Measurements from ENCODE around the gene HSF2.
"Not testable (repeated sequence)": the region's sequence is repeated elsewhere in the genome, so short reads cannot be mapped to it uniquely, and the experiment has no call there.

Gene HSF2

GRCh38 chr6:122455116-122455515, 55.7 kb downstream of the HSF2 start:
- DNase-seq = not testable (repeated sequence)

GRCh38 chr6:122458087-122458486, 58.6 kb downstream of the HSF2 start:
- no peak for DNase-seq

DNA sequence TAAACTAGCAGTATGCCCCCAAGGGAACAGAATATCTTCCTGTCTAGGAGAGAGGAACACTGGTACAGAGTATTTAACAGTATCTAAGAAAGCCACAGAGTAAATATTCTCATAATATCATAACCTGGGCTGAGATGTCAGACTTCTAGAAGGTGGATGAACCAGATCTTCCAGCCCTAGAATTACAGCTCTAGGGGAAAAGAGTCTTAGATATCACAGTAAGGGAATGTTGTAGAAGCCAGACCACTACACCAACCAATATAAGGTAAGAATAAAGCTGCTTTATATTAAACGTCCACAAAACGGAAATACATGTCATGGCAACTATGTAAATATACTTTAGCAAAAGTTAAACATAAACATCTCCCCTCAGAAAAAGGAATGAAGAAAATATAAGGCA, 59.8 kb downstream of the HSF2 start:
- DNase-seq = no peak

DNA sequence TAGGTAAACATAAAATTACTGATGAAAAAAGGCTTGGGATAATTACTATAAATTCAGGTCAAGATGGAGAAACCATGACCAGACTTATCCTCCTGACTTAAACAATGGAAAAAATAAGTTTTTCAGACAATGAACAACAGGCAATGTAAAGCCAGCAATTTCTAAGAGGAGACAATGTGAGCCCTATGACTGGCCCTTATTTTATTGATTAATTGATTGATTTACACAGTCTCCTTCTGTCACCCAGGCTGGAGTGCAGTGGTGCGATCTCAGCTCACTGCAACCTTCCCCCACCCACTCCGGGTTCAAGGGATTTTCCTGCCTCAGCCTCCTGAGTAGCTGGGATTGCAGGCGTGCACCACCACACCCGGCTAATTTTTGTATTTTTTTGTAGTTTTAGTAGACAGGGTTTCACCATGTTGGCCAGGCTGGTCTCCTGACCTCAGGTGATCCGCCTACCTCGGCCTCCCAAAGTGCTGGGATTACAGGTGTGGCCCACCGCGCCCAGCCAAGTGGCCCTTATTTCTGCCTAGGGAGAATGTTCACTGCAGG, 60.5 kb downstream of the HSF2 start:
- not testable (repeated sequence) for DNase-seq

DNA sequence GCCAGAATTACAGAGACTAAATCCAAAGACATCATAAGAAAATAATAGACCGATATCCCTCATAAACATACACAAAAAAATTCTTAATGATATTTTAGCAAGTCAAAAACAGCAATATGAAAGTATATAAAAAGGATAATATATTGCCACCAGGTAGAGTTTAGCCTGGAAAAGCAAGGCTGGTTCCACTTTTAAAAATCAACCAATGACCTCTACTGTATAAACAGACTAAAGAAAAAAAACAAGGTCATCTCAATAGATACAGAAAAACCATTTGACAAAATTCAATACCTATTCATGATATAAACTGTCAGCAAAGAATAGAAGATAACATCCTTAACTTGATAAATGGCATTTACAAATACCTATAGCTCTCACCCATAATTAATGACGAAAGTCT, 62.4 kb downstream of the HSF2 start:
- no peak for DNase-seq

GRCh38 chr6:122471107-122472021, 71.9 kb downstream of the HSF2 start, which contains the start of gene SERINC1:
TSS of gene SERINC1 (minus strand) at chr6:122471807. CDS start at chr6:122471737, 70 bp downstream.
- peak; percentile 86 for DNase-seq

GRCh38 chr6:122472022-122472340, 72.5 kb downstream of the HSF2 start:
- DNase-seq = no peak

DNA sequence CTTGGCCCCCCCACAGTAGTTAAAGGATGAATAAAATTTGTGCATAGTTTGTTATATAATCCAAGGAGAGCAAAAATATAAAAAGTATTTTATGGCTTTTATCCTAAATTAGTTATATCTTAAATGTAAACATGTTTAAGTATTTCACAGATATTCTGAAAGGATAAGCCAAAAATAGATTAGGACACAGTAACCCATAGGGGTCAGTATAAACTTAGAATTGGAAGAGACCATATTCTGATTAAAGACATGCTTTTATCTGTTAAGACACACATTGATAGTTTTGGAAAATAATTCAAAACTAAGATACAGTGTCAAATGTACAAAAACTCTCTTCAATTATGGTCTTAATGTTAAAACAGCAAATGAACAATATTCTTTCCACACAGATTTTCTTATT, 76.7 kb downstream of the HSF2 start:
- peak in 1 of 2 experiments; percentile 35 for DNase-seq

DNA sequence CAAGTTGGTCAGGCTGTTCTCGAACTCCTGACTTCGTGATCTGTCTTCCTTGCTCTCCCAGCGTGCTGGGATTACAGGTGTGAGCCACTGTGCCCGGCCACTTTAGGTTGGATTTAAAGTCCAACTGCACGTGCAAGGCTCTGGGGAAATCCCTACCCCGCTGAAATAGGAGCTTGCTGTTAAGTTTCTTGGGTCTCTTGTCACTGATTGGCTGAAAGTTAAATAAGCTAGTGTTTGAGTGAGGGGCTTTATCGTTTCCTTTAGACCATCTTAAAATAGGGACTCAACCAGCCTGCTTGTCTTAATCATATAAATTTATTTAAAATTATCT, 83.3 kb downstream of the HSF2 start:
- no peak for DNase-seq

All from NCI-H1930 (cell line).